Measurements from ENCODE around the gene LRRC39. TPM values are rescaled to one million over a fixed set of nuclear protein-coding genes. Genes with fewer than 3 reads are reported as not detected.

The LRRC39 gene
- total RNA-seq, 1 experiment from 2014 or later = 0.54 TPM

DNA sequence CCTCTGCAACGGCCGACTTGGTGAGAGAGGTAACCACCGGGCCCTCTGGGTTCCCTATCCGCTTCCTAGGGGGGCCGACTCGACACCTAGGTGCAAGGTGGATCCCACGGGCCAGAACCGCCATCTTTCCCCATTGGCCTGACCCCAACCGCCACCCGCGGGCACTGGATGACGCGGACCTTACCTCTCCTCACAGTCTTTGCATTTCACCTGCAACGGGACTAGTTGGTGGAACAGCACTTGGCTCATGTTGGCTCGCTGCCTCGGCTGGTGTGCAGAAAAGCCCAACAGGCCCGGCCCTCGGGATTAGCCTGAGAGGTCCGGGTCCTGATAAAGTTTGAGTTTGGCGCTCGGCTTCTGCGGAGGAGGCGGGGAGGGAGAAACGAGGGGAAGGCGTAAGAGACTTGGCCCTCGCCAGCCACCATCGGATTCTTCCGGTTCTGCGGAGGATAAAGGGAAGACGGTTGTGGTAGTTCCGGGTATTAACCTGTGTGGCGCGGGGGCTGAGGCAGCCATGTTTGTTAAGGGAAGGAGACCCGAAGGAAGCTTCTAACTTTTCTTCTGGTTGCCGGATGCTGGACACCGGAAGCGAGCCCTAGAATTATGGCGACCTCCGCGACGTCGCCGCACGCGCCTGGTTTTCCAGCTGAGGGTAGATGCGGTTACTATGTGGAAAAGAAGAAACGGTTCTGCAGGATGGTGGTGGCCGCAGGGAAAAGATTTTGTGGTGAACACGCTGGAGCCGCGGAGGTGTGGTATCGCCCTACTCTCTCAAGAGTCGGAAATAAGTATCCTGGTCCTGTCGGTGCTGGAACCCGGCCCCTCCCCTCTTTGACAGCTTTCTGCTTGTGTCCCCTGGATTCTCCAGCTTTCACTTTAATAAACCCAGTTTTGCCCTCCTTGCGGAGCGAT lies 45.2 kb downstream of the LRRC39 start, which contains the start of the genes SASS6 and TRMT13:
Gene SASS6, minus strand, starts transcription at position 365 of the 912 bp plus-strand sequence. Its CDS starts 116 bp downstream, at position 249.
Gene TRMT13, plus strand, starts transcription at position 598 of the 912 bp plus-strand sequence. Its CDS starts 6 bp downstream, at position 604.
- Histone ChIP-seq H3K9ac (ENCODE audit: low read length) (peak within 1 kb of the TSS; percentile 77), H3K9me3 (ENCODE audit: control insufficient read depth in 1 of 2, insufficient read depth in 1 of 2, low read depth in 1 of 2, low read length in 2 of 2) (no peaks in the 10 kb centered on the region), H3K36me3 (ENCODE audit: control insufficient read depth in 1 of 2, insufficient read depth in 2 of 2, low read length in 2 of 2) (peaks cover 2 to 4% of the 10 kb centered on the region in 2 experiments; a peak in 2 of 4 replicates), H3K4me3 (replicated peaks in 1 of 2; ENCODE audit: low read depth in 1 of 2, low read length in 2 of 2) (peak within 1 kb of the TSS; percentile 76 to 78), H2AFZ (ENCODE audit: low read depth, low read length, poor library complexity, severe bottlenecking) (peak within 1 kb of the TSS; percentile 19), H3K27ac (ENCODE audit: low read depth, low read length) (peak within 1 kb of the TSS; percentile 62), H3K27me3 (ENCODE audit: insufficient read depth, low read length) (no peaks in the 10 kb centered on the region), H3K79me2 (ENCODE audit: insufficient read depth, low read length) (peaks cover 78% of the 10 kb centered on the region), H3K4me1 (ENCODE audit: control insufficient read depth in 1 of 2, insufficient read depth in 2 of 2, low read length in 2 of 2) (peaks cover 14 to 18% of the 10 kb centered on the region in 2 experiments), H4K20me1 (ENCODE audit: insufficient read depth) (no peaks in the 10 kb centered on the region), H3K4me2 (ENCODE audit: low read length) (peak within 1 kb of the TSS; percentile 80), H3K9me2 (ENCODE audit: insufficient read depth) (no peaks in the 10 kb centered on the region)
- intact Hi-C loops (cut with micrococcal nuclease) = loop anchor here (2.0 to 5.0 kb wide), 4 partner anchors 161 to 326 kb away; partner anchors contain the start of gene CDC14A
- DNase-seq (ENCODE audit: low read depth, low spot score) (peak; percentile 97), ATAC-seq (peak; percentile 92)
- TF ChIP-seq, protein P1, sequence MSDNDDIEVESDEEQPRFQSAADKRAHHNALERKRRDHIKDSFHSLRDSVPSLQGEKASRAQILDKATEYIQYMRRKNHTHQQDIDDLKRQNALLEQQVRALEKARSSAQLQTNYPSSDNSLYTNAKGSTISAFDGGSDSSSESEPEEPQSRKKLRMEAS (IDR thresholded peaks at IDR 0.05) = peak; percentile 98
- TF ChIP-seq SIN3A (IDR thresholded peaks at IDR 0.05; ENCODE audit: low read depth) (peak; percentile 96), EZH2phosphoT487 (IDR thresholded peaks at IDR 0.05; ENCODE audit: borderline replicate concordance) (no peak), SP1 (IDR thresholded peaks at IDR 0.05; ENCODE audit: low read depth) (peak; percentile 83), SRF (IDR thresholded peaks at IDR 0.05; ENCODE audit: low read depth) (peak; percentile 24; the same call in 1 of the 2 replicates), CBX3 (IDR thresholded peaks at IDR 0.05; ENCODE audit: low read depth) (peak; percentile 89), EGR1 (IDR thresholded peaks at IDR 0.05; ENCODE audit: low read depth) (peak; percentile 94), ATF3 (IDR thresholded peaks at IDR 0.05) (no peak), POLR2A (IDR thresholded peaks at IDR 0.05; ENCODE audit: borderline replicate concordance, extremely low read depth, insufficient read depth, insufficient read length) (peak; percentile 67), REST (IDR thresholded peaks at IDR 0.05; ENCODE audit: low read depth) (no peak), YY1 (IDR thresholded peaks at IDR 0.05; ENCODE audit: extremely low read depth, insufficient replicate concordance, low read depth, low read length) (peak; percentile 99), JUND (IDR thresholded peaks at IDR 0.05) (no peak), ZNF274 (IDR thresholded peaks at IDR 0.05; ENCODE audit: low read depth, low read length) (no peak), TCF7L2 (IDR thresholded peaks at IDR 0.05; ENCODE audit: borderline replicate concordance, extremely low read depth, insufficient read depth, insufficient read length) (peak; percentile 94), ELF1 (IDR thresholded peaks at IDR 0.05; ENCODE audit: borderline replicate concordance, low read depth) (peak; percentile 98), RAD21 (IDR thresholded peaks at IDR 0.05; ENCODE audit: low read depth) (no peak), FOSL1 (IDR thresholded peaks at IDR 0.05; ENCODE audit: low read depth) (0 out of 2 replicates have a peak, but pooled peaks have one; percentile 4), ZBTB33 (IDR thresholded peaks at IDR 0.05; ENCODE audit: extremely low read depth, insufficient replicate concordance, low read length) (peak; percentile 90), ZFX (IDR thresholded peaks at IDR 0.05) (peak; percentile 55; the same call in 1 of the 2 replicates), POLR2AphosphoS5 (IDR thresholded peaks at IDR 0.05; ENCODE audit: low read depth, low read length) (peak; percentile 83)
- CTCF ChIA-PET = interaction anchor here (1.0 kb wide), 1 partner anchor 327 kb away, joined by 3 read pairs; no protein-coding TSS in a partner anchor
- RAD21 ChIA-PET (ENCODE audit: low non-redundant PET in 1 of 2, low total read pairs in 2 of 2, uncharacterized antibody in 2 of 2, unreplicated experiment in 2 of 2) = no interaction called here
- BruUV-seq (replicated peaks) = no TSS peak
- POLR2A ChIA-PET = interaction anchor here (1.3 kb wide), 1 partner anchor 117 kb away, joined by 3 read pairs; the partner anchor contains the start of gene DBT
